ENCODE measurements around the gene PADI6.

- no peak for TF ChIP-seq CTCF (IDR thresholded peaks at IDR 0.05 in 2 of 3, conservative IDR thresholded peaks at IDR 0.05 in 1 of 3; ENCODE audit: control insufficient read depth in 2 of 3, extremely low read depth in 1 of 3, insufficient read depth in 1 of 3, low read depth in 3 of 3, low read length in 3 of 3)
- no peak for TF ChIP-seq ZBTB40 (IDR thresholded peaks at IDR 0.05; ENCODE audit: borderline replicate concordance)
- TF ChIP-seq POLR2AphosphoS5 (IDR thresholded peaks at IDR 0.05; ENCODE audit: low read length) = no peak
- TF ChIP-seq HDGF (IDR thresholded peaks at IDR 0.05) = no peak
- no peak for TF ChIP-seq POLR2A (IDR thresholded peaks at IDR 0.05; ENCODE audit: low read depth, low read length)
- TF ChIP-seq ETV6 (conservative IDR thresholded peaks at IDR 0.05 in 1 of 2, IDR thresholded peaks at IDR 0.05 in 1 of 2; ENCODE audit: borderline replicate concordance in 1 of 2, low read depth in 1 of 2) = no peak
- TF ChIP-seq SMC3 (IDR thresholded peaks at IDR 0.05; ENCODE audit: borderline replicate concordance, low read length) = no peak
- no peak for TF ChIP-seq CEBPB (IDR thresholded peaks at IDR 0.05; ENCODE audit: borderline replicate concordance in 1 of 2, low read depth in 2 of 2, low read length in 2 of 2)
- TF ChIP-seq ZNF384 (IDR thresholded peaks at IDR 0.05; ENCODE audit: borderline replicate concordance, low read depth, low read length) = no peak
- no peak for TF ChIP-seq CHD2 (IDR thresholded peaks at IDR 0.05; ENCODE audit: borderline replicate concordance, low read depth, low read length)
Observed at GRCh38 chr1:17355898-17356297, 16.1 kb upstream of the PADI6 start.
